ENCODE measurements around the gene CACNB4. TPM values are rescaled to one million over a fixed set of nuclear protein-coding genes. Genes with fewer than 3 reads are reported as not detected.

Gene CACNB4
- total and polyA plus RNA-seq, 9 of the 15 experiments (the other 6 are each of a cell fraction or from before 2014, with no cell fraction given), result 0.01 to 0.20 (median 0.04) TPM; not detected in 1

- TF ChIP-seq ZNF184 (CRISPR knock-in tag; IDR thresholded peaks at IDR 0.05) (no peak), XRCC5 (IDR thresholded peaks at IDR 0.05; ENCODE audit: low read depth, low read length) (no peak), TRIM28 (IDR thresholded peaks at IDR 0.05) (no peak), ZNF75A (CRISPR knock-in tag; IDR thresholded peaks at IDR 0.05) (0 out of 2 replicates have a peak, but pooled peaks have one; percentile 14), ZBTB9 (CRISPR knock-in tag; IDR thresholded peaks at IDR 0.05) (no peak), CEBPZ (IDR thresholded peaks at IDR 0.05; ENCODE audit: borderline replicate concordance, low read depth, low read length) (no peak), SNAPC5 (CRISPR knock-in tag; IDR thresholded peaks at IDR 0.05) (no peak), IFI16 (CRISPR knock-in tag; IDR thresholded peaks at IDR 0.05) (no peak), ZNF121 (CRISPR knock-in tag; conservative IDR thresholded peaks at IDR 0.05) (no peak), MEF2D (tag; conservative IDR thresholded peaks at IDR 0.05; ENCODE audit: low read depth) (0 out of 2 replicates have a peak, but pooled peaks have one; percentile 44), RBM39 (optimal IDR thresholded peaks at IDR 0.05; ENCODE audit: low read depth, low read length) (no peak), ZNF445 (CRISPR knock-in tag; IDR thresholded peaks at IDR 0.05; ENCODE audit: low read depth) (no peak), NR4A1 (CRISPR knock-in tag; IDR thresholded peaks at IDR 0.05) (no peak), NR4A1 (tag; IDR thresholded peaks at IDR 0.05) (peak; percentile 17; the same call in 1 of the 2 replicates), RFX5 (IDR thresholded peaks at IDR 0.05; ENCODE audit: low read depth, low read length) (no peak), GABPB1 (CRISPR knock-in tag; IDR thresholded peaks at IDR 0.05) (no peak), PRDM10 (IDR thresholded peaks at IDR 0.05; ENCODE audit: partially characterized antibody) (no peak), SAFB (IDR thresholded peaks at IDR 0.05; ENCODE audit: borderline replicate concordance, low read depth, low read length) (no peak), BRF2 (IDR thresholded peaks at IDR 0.05; ENCODE audit: borderline replicate concordance, insufficient read depth, insufficient read length) (no peak)
Measured at GRCh38 chr2:151789055-151789834, 309.6 kb downstream of the CACNB4 start (continued).

Data from K562 (cell line).